ENCODE measurements around the gene DOHH.

DOHH gene

GRCh38 chr19:3441089-3441985 lies 59.1 kb downstream of the DOHH start:
- DNase-seq (ENCODE audit: low read depth): no peak
